OCI-LY3 (cell line): Measurements from ENCODE around the gene VMO1.

Experiments used
- CTCF ChIP-seq: fragments of 200-600, 300-600 bp; sonication (generic); IDR thresholded peaks from 2 replicates; pipeline ENCODE4 v1.5.1; 2014; ENCODE audit warnings: antibody characterized with exemption, low read length, low read depth
- EZH2phosphoT487 ChIP-seq: fragments of 200-600 bp; shearing (Covaris generic); IDR thresholded peaks from 2 replicates; pipeline ENCODE4 v1.6.1; 2018; ENCODE audit warnings: antibody characterized with exemption, mixed run types, low read depth

DNA sequence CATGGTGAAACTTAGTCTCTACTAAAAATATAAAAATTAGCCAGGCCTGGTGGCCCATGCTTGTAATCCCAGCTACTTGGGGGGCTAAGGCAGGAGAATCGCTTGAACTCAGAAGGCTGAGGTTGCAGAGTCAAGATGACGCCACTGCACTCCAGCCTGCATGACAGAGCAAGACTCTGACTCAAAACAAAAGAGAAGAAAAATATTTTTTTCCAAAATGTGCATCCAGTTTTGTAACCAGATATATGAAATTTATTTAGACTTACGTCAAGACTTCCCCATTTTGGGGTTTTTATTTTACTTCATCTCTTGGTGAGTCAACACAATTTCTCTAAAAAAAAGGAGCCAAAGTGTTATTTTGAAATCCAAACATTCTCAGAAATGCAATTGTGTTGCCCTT, 20.0 kb downstream of the VMO1 start:
- TF ChIP-seq CTCF = no peak
- no peak for TF ChIP-seq EZH2phosphoT487
